Effector memory CD8-positive, alpha-beta T cell (primary cell): Measurements from ENCODE around the gene PRSS36.
"Not testable (repeated sequence)": the region's sequence is repeated elsewhere in the genome, so short reads cannot be mapped to it uniquely, and the experiment has no call there.

Experiments
- ATAC-seq: fragments of 150-1000 bp; cut with Tn5 transposase; replicated peaks from 2 replicates; pipeline ENCODE4 v1.10.0; 2021; ENCODE audit warnings: mild to moderate bottlenecking, moderate library complexity
- DNase-seq, 3 experiments: peaks; one replicate each; pipeline ENCODE4 v3.0.0; 2021
- H3K27ac Mint-ChIP-seq, 2 donors: one replicate each; pipeline ENCODE4 v1.8.0; 2022; ENCODE audit warnings: mild to moderate bottlenecking in 2 of 2, mixed read lengths in 2 of 2, moderate library complexity in 2 of 2
- H3K27me3 Mint-ChIP-seq, 2 donors: one replicate each; pipeline ENCODE4 v1.8.0; 2022; ENCODE audit warnings: mixed read lengths in 2 of 2
- H3K36me3 Mint-ChIP-seq: one replicate; pipeline ENCODE4 v1.8.0; 2022; ENCODE audit warnings: mild to moderate bottlenecking, moderate library complexity, mixed read lengths; ENCODE audit not compliant: insufficient read depth
- H3K4me1 Mint-ChIP-seq, 2 donors: one replicate each; pipeline ENCODE4 v1.8.0; 2022; ENCODE audit warnings: low read depth in 2 of 2, mixed read lengths in 2 of 2
- H3K4me3 Mint-ChIP-seq, 2 donors: one replicate each; pipeline ENCODE4 v1.8.0; 2022; ENCODE audit warnings: mild to moderate bottlenecking in 2 of 2, mixed read lengths in 2 of 2, moderate library complexity in 2 of 2
- H3K9me3 Mint-ChIP-seq, 2 donors: one replicate each; pipeline ENCODE4 v1.8.0; 2022; ENCODE audit warnings: mixed read lengths in 2 of 2

The PRSS36 gene

DNA sequence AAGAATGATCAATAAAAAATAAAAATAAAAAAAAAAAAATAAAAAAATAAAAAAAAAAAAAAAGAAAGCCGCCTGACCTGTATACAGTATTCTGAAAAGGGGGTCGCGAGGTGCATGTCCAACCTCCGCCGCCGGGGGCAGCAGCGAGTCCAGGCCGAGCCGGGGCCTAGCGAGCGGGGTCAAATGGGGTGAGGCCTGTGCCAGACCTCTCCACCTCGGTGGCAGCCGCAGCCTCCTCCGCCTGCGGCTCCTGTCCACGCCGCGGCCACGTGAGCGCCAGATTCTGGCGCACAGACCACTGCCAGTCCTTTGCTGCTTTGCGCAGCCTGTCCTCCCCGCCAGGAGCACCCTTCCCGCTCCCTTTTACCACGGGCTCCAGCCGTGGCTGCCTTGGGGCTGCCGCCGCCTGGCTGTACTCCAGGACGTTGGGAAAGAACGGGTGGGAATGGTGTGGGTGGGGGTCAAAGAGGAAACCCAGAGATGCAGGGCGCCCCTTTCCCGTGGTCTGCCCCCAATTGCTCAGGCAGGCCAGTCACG, 44.1 kb downstream of the PRSS36 start:
- peaks cover 11 to 13% of the 10 kb centered on the region in 2 donors for H3K4me1 Mint-ChIP-seq
- no peaks in the 10 kb centered on the region for H3K27me3 Mint-ChIP-seq
- peak; percentile 80 to 81 (median 80) for DNase-seq
- H3K4me3 Mint-ChIP-seq, result no peak overlapping the region
- ATAC-seq, result peak; percentile 82
- peak overlapping the region in 1 of 2 donors; percentile 44 for H3K27ac Mint-ChIP-seq
- H3K9me3 Mint-ChIP-seq, result no peaks in the 10 kb centered on the region
- peaks cover 9% of the 10 kb centered on the region for H3K36me3 Mint-ChIP-seq

DNA sequence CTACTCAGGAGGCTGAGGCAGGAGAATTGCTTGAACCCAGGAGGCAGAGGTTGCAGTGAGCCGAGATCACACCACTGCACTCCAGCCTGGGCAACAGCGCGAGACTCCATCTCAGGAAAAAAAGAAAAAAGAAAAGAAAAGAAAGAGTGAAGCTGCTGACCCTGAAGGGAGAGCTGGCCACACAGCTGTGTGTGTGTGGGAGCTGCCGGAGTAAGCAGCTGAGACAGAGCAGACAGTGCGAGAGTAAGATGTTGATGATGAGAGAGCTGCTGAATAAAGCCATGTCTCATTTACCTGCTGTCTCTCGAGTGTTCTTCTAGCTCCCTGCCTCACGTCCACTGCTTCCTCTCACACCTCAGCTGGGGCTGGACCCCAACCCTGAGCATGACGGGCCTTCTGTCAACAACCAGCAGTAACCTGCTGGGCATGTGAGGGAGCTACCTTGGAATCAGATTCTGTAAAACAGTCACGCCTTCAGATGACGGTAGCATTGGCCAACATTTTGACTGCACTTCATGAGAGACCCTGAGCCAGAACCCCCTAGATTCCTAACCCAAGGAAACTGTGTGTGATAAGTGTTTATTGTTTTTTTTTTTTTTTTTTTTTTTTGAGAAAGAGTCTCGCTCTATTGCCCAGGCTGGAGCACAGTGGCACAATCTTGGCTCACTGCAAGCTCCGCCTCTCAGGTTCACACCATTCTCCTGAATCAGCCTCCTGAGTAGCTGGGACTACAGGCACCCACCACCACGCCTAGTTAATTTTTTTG, 48.8 kb downstream of the PRSS36 start:
- H3K27ac Mint-ChIP-seq, ATAC-seq, H3K4me1 Mint-ChIP-seq, DNase-seq, H3K9me3 Mint-ChIP-seq, H3K4me3 Mint-ChIP-seq, H3K27me3 Mint-ChIP-seq: not testable (repeated sequence)
- H3K36me3 Mint-ChIP-seq, result peaks cover 14% of the 10 kb centered on the region

DNA sequence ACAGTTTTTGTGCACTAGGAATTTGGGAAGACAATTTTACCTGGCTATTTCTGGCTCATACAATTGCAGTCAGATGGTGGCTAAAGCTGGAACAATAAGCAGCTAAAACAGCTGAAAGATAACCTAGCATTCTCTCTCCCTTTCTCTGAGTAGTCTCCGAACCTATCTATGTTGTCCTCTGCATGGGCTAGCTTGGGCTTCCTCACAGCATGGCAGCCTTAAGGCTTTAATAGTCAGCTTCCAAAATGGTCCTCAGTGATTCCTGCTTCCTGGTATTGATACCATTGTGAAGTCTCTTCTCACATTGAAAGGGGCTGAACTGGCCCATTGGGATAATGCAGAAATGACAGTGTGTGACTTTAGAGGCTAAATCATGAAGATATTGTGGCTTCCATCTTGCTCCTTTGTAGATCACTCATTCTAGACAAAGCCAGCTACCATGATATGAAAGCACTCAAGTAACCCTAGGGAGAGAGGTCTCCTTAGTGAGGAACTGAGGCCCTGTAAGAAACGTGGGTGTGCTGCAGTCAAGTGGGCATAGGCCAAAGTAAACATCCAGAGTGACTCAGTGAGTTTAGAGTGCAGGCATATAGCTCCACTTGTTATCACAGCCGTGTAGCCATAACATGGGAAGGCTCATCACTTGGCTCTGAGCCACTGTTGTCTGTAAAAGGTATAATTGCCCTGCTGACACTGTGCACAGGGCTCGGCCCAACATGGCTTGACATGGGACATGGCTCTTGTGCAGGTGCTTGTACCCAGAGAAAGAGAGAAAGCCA, 49.8 kb downstream of the PRSS36 start:
- ATAC-seq (no peak), DNase-seq (no peak)

DNA sequence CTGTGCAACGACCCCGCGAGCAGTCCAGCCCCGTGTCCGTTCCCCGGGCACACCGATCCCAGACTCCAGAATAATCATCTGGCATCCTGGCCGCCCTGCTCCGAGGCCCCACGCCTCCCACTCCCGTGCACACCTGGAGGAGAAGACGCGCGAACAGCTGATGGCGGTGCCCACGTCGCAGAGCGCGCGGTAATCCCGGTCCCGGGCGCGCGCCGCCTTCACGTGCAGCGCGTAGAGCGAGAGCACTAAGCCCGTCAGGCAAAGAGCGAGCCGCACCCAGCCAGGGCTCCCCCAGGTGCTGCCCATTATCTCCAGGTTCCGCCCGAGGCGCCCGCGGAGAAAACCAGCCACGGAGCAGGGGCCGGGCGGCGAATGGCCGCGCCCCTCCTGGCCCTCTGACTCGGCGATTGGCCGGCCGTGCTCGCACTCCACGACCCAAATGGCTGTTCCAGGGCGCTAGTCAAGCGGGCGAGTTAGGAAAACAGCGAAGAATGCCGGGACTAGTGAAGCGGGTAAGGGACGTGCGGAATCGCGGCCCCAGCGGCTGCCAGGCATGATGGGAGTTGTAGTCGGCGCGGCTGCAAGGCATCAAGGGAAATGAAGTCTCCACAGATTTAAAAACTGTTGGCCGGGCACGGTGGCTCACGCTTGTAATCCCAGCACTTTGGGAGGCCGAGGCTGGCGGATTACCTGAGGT, 55.3 kb downstream of the PRSS36 start, which contains the start of gene VKORC1:
VKORC1 (minus strand) TSS at position 374 of the 697 bp plus-strand sequence; CDS start at position 306, 68 bp downstream.
- Mint-ChIP-seq H3K27me3 (no peaks in the 10 kb centered on the region), H3K36me3 (peaks cover 37% of the 10 kb centered on the region), H3K4me1 (peaks cover 18 to 23% of the 10 kb centered on the region in 2 donors), H3K27ac (peak within 1 kb of the TSS; percentile 39 to 87), H3K9me3 (no peaks in the 10 kb centered on the region), H3K4me3 (peak within 1 kb of the TSS; percentile 86 to 98)
- peak; percentile 88 for ATAC-seq
- DNase-seq, result peak; percentile 71 to 82 (median 76)

More for the DNA sequence above, 49.8 kb downstream of the PRSS36 start:
- H3K9me3 Mint-ChIP-seq, result no peaks in the 10 kb centered on the region
- H3K27ac Mint-ChIP-seq, result no peak overlapping the region
- H3K27me3 Mint-ChIP-seq, result no peaks in the 10 kb centered on the region
- peaks cover 19% of the 10 kb centered on the region for H3K36me3 Mint-ChIP-seq
- H3K4me3 Mint-ChIP-seq, result no peak overlapping the region
- peaks cover 7 to 9% of the 10 kb centered on the region in 2 donors for H3K4me1 Mint-ChIP-seq

DNA sequence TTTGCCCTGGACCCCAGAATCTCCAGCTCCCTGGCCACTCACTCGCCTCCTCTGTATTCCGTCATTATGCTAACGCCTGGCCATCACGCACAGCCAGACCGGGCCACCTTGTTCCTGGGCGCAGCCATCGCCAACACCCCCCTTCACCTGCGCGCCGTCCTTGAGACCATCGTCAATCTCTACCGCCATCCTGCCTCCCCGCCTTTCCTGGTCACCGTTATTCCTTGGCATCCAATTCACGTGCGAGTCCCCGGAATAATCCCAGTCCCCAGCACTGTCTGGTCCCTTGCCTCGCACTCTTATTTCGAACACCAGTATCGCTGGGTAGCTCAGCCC, 55.8 kb downstream of the PRSS36 start:
- H3K27me3 Mint-ChIP-seq, result no peaks in the 10 kb centered on the region
- H3K9me3 Mint-ChIP-seq, result no peaks in the 10 kb centered on the region
- peak overlapping the region; percentile 86 to 98 for H3K4me3 Mint-ChIP-seq
- DNase-seq (no peak), ATAC-seq (no peak)
- peaks cover 40% of the 10 kb centered on the region for H3K36me3 Mint-ChIP-seq
- peaks cover 18 to 23% of the 10 kb centered on the region in 2 donors for H3K4me1 Mint-ChIP-seq
- peak overlapping the region; percentile 39 to 87 for H3K27ac Mint-ChIP-seq

DNA sequence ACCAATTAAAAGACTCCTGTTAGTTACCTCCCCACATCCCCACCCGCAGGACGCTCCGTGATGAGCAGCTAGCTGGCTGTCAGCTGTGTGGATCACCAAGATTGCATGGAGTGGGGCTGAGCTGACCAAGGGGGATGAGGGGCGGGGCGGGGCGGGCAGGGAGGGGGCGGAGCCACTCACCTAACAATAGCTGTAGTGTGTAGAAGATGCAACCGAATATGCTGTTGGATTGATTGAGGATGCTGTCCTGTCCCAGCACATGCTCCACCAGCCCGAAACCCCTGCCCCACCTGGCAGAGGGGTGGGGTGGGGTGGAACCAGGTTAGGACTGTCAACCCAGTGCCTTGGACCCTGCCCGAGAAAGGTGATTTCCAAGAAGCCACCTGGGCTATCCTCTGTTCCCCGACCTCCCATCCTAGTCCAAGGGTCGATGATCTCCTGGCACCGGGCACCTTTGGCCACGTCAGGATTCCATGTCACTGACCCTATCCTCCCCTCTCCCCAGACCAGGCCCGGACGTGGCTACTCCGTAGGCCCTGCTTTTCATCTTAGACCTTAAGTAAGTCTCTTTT, 56.6 kb downstream of the PRSS36 start:
- no peak for ATAC-seq
- peak overlapping the region; percentile 10 to 98 for H3K4me3 Mint-ChIP-seq
- no peak for DNase-seq

DNA sequence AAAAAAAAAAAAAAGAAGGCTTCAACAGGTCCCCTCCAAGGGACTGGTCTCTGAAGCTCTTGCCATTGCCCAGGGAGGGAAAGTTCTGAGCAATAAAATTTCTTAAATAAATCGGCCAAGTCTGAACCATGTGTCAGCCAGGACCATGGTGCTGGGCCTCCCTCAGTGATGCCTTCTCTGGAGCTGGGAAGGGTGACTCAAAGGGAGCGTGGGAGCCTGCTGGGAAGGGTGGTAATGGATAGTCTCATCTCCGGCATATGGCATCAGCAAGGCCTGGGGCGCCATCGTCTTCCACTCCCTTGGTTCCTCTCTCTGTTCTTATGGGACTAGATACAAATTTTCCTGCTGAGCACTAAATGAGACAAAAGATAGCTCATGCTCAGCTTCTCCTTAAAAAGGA, 57.5 kb downstream of the PRSS36 start:
- Mint-ChIP-seq H3K9me3 (no peaks in the 10 kb centered on the region), H3K27ac (no peak overlapping the region), H3K4me3 (peak overlapping the region; percentile 41 to 98), H3K36me3 (peaks cover 37% of the 10 kb centered on the region), H3K27me3 (no peaks in the 10 kb centered on the region), H3K4me1 (peaks cover 18 to 23% of the 10 kb centered on the region in 2 donors)
- DNase-seq (no peak), ATAC-seq (no peak)

More for the DNA sequence above, 56.6 kb downstream of the PRSS36 start:
- Mint-ChIP-seq H3K4me1 (peaks cover 18 to 23% of the 10 kb centered on the region in 2 donors), H3K27ac (no peak overlapping the region), H3K36me3 (peaks cover 39% of the 10 kb centered on the region), H3K9me3 (no peaks in the 10 kb centered on the region), H3K27me3 (no peaks in the 10 kb centered on the region)

DNA sequence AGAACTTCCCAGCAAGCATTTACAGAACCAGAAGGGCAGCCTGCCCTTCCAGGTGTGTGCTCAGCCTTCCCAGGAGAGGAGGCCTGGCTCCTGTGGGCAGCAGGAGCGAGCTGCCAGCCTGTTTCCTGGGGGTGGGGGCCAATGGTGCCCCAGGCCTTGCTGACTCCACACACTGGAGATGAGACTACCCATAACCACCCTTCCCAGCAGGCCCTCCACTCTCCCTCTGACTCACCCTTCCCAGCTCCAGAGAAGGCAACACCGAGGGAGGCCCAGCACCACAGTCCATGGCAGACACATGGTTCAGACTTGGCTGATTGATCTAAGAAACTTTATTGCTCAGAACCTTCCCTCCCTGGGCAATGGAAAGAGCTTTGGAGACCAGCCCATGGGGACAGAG, 59.3 kb downstream of the PRSS36 start:
- Mint-ChIP-seq H3K36me3 (peaks cover 39% of the 10 kb centered on the region), H3K27me3 (no peaks in the 10 kb centered on the region), H3K27ac (no peak overlapping the region), H3K4me3 (no peak overlapping the region), H3K9me3 (no peaks in the 10 kb centered on the region), H3K4me1 (peaks cover 15 to 25% of the 10 kb centered on the region in 2 donors)
- DNase-seq (no peak), ATAC-seq (no peak)

DNA sequence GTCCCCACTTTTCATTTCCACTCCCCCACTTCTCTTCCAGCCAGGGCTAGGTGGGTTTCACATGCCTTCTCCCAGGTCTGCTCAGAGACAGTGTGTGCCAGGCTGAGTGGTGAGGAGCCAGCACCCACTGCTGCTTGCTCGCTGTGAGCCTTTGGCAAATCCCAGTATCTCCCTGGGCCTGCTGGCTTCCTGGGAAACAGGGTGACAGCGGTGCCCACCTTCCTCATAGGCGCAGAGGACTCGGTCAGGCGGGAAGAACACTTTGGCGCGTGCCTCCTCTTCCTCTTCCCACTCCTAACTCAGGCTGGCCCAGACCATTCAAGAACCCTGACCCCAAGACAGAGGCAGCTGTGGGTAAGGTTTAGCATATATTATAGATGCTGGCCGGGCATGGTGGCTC, 60.7 kb downstream of the PRSS36 start:
- peaks cover 14 to 20% of the 10 kb centered on the region in 2 donors for H3K4me1 Mint-ChIP-seq
- no peaks in the 10 kb centered on the region for H3K27me3 Mint-ChIP-seq
- ATAC-seq, result no peak
- H3K9me3 Mint-ChIP-seq, result no peaks in the 10 kb centered on the region
- DNase-seq, result no peak
- H3K4me3 Mint-ChIP-seq, result no peak overlapping the region
- H3K27ac Mint-ChIP-seq, result peak overlapping the region in 1 of 2 donors; percentile 32
- H3K36me3 Mint-ChIP-seq, result peaks cover 25% of the 10 kb centered on the region
